Measurements from ENCODE around the gene PRELID1.

DNA sequence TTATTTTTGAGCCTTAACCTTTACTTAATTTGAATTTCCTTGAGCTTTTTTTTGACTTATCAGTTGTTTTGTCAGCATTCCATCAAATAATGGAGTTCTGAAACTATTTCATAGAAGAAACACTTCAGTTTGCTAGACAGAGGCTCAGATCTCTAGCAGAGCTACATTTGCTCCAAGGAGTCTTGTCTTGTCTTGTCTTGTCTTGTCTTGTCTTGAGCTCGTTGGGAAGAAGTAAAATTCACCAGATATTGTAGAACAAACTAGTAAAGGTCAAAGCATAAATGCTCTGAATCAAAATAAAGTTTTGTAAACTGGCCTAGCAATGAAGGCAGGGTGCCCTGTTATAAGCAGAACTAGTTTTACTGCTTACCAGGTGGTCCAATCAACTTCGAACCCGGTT is 33.6 kb upstream of the PRELID1 start:
- TF ChIP-seq, protein P1, sequence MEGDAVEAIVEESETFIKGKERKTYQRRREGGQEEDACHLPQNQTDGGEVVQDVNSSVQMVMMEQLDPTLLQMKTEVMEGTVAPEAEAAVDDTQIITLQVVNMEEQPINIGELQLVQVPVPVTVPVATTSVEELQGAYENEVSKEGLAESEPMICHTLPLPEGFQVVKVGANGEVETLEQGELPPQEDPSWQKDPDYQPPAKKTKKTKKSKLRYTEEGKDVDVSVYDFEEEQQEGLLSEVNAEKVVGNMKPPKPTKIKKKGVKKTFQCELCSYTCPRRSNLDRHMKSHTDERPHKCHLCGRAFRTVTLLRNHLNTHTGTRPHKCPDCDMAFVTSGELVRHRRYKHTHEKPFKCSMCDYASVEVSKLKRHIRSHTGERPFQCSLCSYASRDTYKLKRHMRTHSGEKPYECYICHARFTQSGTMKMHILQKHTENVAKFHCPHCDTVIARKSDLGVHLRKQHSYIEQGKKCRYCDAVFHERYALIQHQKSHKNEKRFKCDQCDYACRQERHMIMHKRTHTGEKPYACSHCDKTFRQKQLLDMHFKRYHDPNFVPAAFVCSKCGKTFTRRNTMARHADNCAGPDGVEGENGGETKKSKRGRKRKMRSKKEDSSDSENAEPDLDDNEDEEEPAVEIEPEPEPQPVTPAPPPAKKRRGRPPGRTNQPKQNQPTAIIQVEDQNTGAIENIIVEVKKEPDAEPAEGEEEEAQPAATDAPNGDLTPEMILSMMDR (IDR thresholded peaks at IDR 0.05): no peak
- TF ChIP-seq ZFX (IDR thresholded peaks at IDR 0.05; ENCODE audit: borderline replicate concordance): no peak

Data from 22Rv1 (cell line).